DOHH2 (cell line): Measurements from ENCODE around the gene TTC3.
"Not testable (repeated sequence)": the region's sequence is repeated elsewhere in the genome, so short reads cannot be mapped to it uniquely, and the experiment has no call there.

Experiments
- H3F3A ChIP-seq: fragments of 200-600 bp; sonication (generic), shearing (Covaris generic); 2 replicates; pipeline ENCODE4 v1.6.0; 2016; ENCODE audit warnings: antibody characterized with exemption, mild to moderate bottlenecking; ENCODE audit not compliant: control insufficient read depth, insufficient read depth
- H3K27ac ChIP-seq: fragments of 200-600 bp; sonication (generic); 2 replicates; pipeline ENCODE4 v1.5.1; 2014; ENCODE audit warnings: low read depth, mild to moderate bottlenecking, low read length, moderate library complexity
- H3K27me3 ChIP-seq: fragments of 200-600 bp; sonication (generic); 2 replicates; pipeline ENCODE4 v1.6.1; 2014; ENCODE audit warnings: mild to moderate bottlenecking, low read length, mixed read lengths; ENCODE audit not compliant: control insufficient read depth
- H3K36me3 ChIP-seq: fragments of 200-600 bp; sonication (generic); 2 replicates; pipeline ENCODE4 v1.6.1; 2014; ENCODE audit warnings: mild to moderate bottlenecking, low read length, moderate library complexity, mixed read lengths; ENCODE audit not compliant: control insufficient read depth
- H3K4me1 ChIP-seq: fragments of 200-600 bp; sonication (generic); 2 replicates; pipeline ENCODE4 v1.6.1; 2014; ENCODE audit warnings: mild to moderate bottlenecking, low read length, mixed read lengths; ENCODE audit not compliant: control insufficient read depth
- H3K4me2 ChIP-seq: fragments of 200-600 bp; sonication (generic); 2 replicates; pipeline ENCODE4 v1.6.0; 2014; ENCODE audit warnings: mild to moderate bottlenecking, low read length, moderate library complexity
- H3K4me3 ChIP-seq: fragments of 200-600 bp; sonication (generic); 2 replicates; pipeline ENCODE4 v1.5.1; 2014; ENCODE audit warnings: mild to moderate bottlenecking, low read length, mixed read lengths
- H3K79me2 ChIP-seq: fragments of 200-600 bp; sonication (generic); 2 replicates; pipeline ENCODE4 v1.6.1; 2014; ENCODE audit warnings: mild to moderate bottlenecking, low read length, mixed read lengths; ENCODE audit not compliant: control insufficient read depth
- H3K9me2 ChIP-seq: fragments of 200-600 bp; sonication (generic); replicated peaks from 2 replicates; pipeline ENCODE4 v1.6.1; 2014; ENCODE audit warnings: mild to moderate bottlenecking, low read length, mixed read lengths; ENCODE audit not compliant: control insufficient read depth
- H3K9me3 ChIP-seq: fragments of 200-600 bp; sonication (generic); 2 replicates; pipeline ENCODE4 v1.6.1; 2014; ENCODE audit warnings: antibody characterized with exemption, low read length, mixed read lengths; ENCODE audit not compliant: control insufficient read depth, insufficient read depth
- H4K20me1 ChIP-seq: fragments of 200-600 bp; sonication (generic); 2 replicates; pipeline ENCODE4 v1.6.0; 2014; ENCODE audit warnings: low read depth, mild to moderate bottlenecking, antibody characterized with exemption, low read length, moderate library complexity; ENCODE audit not compliant: control insufficient read depth, insufficient read depth
- CTCF ChIP-seq: fragments of 200-600 bp; sonication (generic); IDR thresholded peaks from one replicate; pipeline ENCODE4 v1.5.1; 2014; ENCODE audit warnings: antibody characterized with exemption, mild to moderate bottlenecking, low read depth, low read length; ENCODE audit not compliant: poor library complexity, severe bottlenecking
- EZH2phosphoT487 ChIP-seq: fragments of 200-600 bp; sonication (generic); IDR thresholded peaks from 2 replicates; pipeline ENCODE4 v1.6.1; 2017; ENCODE audit warnings: borderline replicate concordance, mild to moderate bottlenecking, antibody characterized with exemption, low read length, moderate library complexity, mixed read lengths

Gene TTC3

GRCh38 chr21:37030864-37031263 lies 42.2 kb upstream of the TTC3 start:
- Histone ChIP-seq H3K27me3 (peaks cover 8% of the 10 kb centered on the region), H3K4me1 (no peaks in the 10 kb centered on the region), H3K27ac (no peak overlapping the region), H4K20me1 (no peaks in the 10 kb centered on the region), H3K4me2 (no peak overlapping the region), H3K79me2 (no peaks in the 10 kb centered on the region), H3K4me3 (no peak overlapping the region), H3K36me3 (no peaks in the 10 kb centered on the region), H3K9me3 (no peaks in the 10 kb centered on the region), H3F3A (no peaks in the 10 kb centered on the region), H3K9me2 (no peaks in the 10 kb centered on the region)
- TF ChIP-seq CTCF = no peak
- no peak for TF ChIP-seq EZH2phosphoT487

- no peak overlapping the region for H3K4me2 ChIP-seq
- no peaks in the 10 kb centered on the region for H3F3A ChIP-seq
Observed at GRCh38 chr21:37032293-37032692, 40.8 kb upstream of the TTC3 start.

GRCh38 chr21:37032877-37033471 lies 40.1 kb upstream of the TTC3 start:
- no peak overlapping the region for H3K4me3 ChIP-seq
- no peaks in the 10 kb centered on the region for H3K4me1 ChIP-seq
- H3K4me2 ChIP-seq = no peak overlapping the region
- H3K79me2 ChIP-seq = no peaks in the 10 kb centered on the region
- H3K9me2 ChIP-seq = no peaks in the 10 kb centered on the region
- H3K36me3 ChIP-seq = no peaks in the 10 kb centered on the region
- H3K9me3 ChIP-seq = no peaks in the 10 kb centered on the region
- H4K20me1 ChIP-seq = no peaks in the 10 kb centered on the region
- no peak overlapping the region for H3K27ac ChIP-seq
- peaks cover 9% of the 10 kb centered on the region for H3K27me3 ChIP-seq
- TF ChIP-seq CTCF (no peak), EZH2phosphoT487 (no peak)
- no peaks in the 10 kb centered on the region for H3F3A ChIP-seq

More at GRCh38 chr21:37032293-37032692, 40.8 kb upstream of the TTC3 start:
- TF ChIP-seq CTCF (no peak), EZH2phosphoT487 (no peak)
- H3K9me3 ChIP-seq = no peaks in the 10 kb centered on the region
- H4K20me1 ChIP-seq = no peaks in the 10 kb centered on the region
- H3K27me3 ChIP-seq = peaks cover 6% of the 10 kb centered on the region
- no peak overlapping the region for H3K4me3 ChIP-seq
- H3K79me2 ChIP-seq = no peaks in the 10 kb centered on the region
- no peaks in the 10 kb centered on the region for H3K9me2 ChIP-seq
- H3K27ac ChIP-seq = no peak overlapping the region
- no peaks in the 10 kb centered on the region for H3K4me1 ChIP-seq
- no peaks in the 10 kb centered on the region for H3K36me3 ChIP-seq

GRCh38 chr21:37034394-37034793 lies 38.7 kb upstream of the TTC3 start:
- H3K79me2 ChIP-seq, H3F3A ChIP-seq, H3K27ac ChIP-seq, H3K4me3 ChIP-seq, H4K20me1 ChIP-seq, H3K4me2 ChIP-seq, H3K9me2 ChIP-seq, H3K9me3 ChIP-seq, H3K36me3 ChIP-seq, H3K4me1 ChIP-seq: not testable (repeated sequence)
- H3K27me3 ChIP-seq = peaks cover 13% of the 10 kb centered on the region
